HFF-Myc (cell line): Measurements from ENCODE around the gene CDKN2B.
A peak's percentile ranks its signal among the peaks of the same experiment; 100 is the strongest.

Experiments used
- DNase-seq: peaks from one replicate; pipeline ENCODE4 v3.0.0-alpha.2; 2011; ENCODE audit warnings: low read depth; ENCODE audit errors: extremely low read depth
- H3K4me3 ChIP-seq: replicated peaks from 2 replicates; pipeline ENCODE4 v1.5.1; 2011; ENCODE audit warnings: low read depth, mild to moderate bottlenecking, control low read depth, low read length
- CTCF ChIP-seq: IDR thresholded peaks from 2 replicates; pipeline ENCODE4 v1.5.1; 2012; ENCODE audit warnings: mild to moderate bottlenecking, low read depth, low read length, control low read depth; ENCODE audit errors: missing control alignments

CDKN2B gene

GRCh38 chr9:22052376-22052945 is 43.4 kb upstream of the CDKN2B start:
- DNase-seq: peak; percentile 95
- no peak overlapping the region for H3K4me3 ChIP-seq
- TF ChIP-seq CTCF: no peak

- TF ChIP-seq CTCF: no peak
- no peak overlapping the region for H3K4me3 ChIP-seq
- DNase-seq: no peak
Observed at GRCh38 chr9:22050924-22051323, 41.8 kb upstream of the CDKN2B start.

GRCh38 chr9:22049411-22049810 is 40.3 kb upstream of the CDKN2B start:
- no peak overlapping the region for H3K4me3 ChIP-seq
- no peak for TF ChIP-seq CTCF
- no peak for DNase-seq

- H3K4me3 ChIP-seq: no peak overlapping the region
- no peak for TF ChIP-seq CTCF
- no peak for DNase-seq
Observed at GRCh38 chr9:22047596-22047995, 38.5 kb upstream of the CDKN2B start.

GRCh38 chr9:22046243-22046885 is 37.3 kb upstream of the CDKN2B start:
- TF ChIP-seq CTCF: no peak
- DNase-seq: no peak
- H3K4me3 ChIP-seq: no peak overlapping the region

GRCh38 chr9:22045423-22045822 is 36.3 kb upstream of the CDKN2B start:
- TF ChIP-seq CTCF: no peak
- DNase-seq: no peak
- no peak overlapping the region for H3K4me3 ChIP-seq

GRCh38 chr9:22044583-22044982 is 35.5 kb upstream of the CDKN2B start:
- no peak for TF ChIP-seq CTCF
- no peak overlapping the region for H3K4me3 ChIP-seq
- no peak for DNase-seq
